Stomach (tissue), 9 donors: ENCODE measurements around the gene TP53I13. TPM values are rescaled to one million over a fixed set of nuclear protein-coding genes. Genes with fewer than 3 reads are reported as not detected.

Experiments
- DNase-seq, 2 donors: peaks; one replicate each; pipeline versions ENCODE4 v3.0.0 to v3.0.0-alpha.2; 2013 to 2019
- H3K27ac ChIP-seq, 5 donors: fragments of 200-600 bp in 4 of 5; sonication (generic) in 4 of 5; one replicate each; pipeline ENCODE4 v1.5.1; 2013 to 2019; ENCODE audit warnings: mild to moderate bottlenecking in 1 of 5, moderate library complexity in 1 of 5
- H3K27me3 ChIP-seq, 3 donors: fragments of 200-600 bp; sonication (generic); one replicate each; pipeline ENCODE4 v1.5.1; 2017 to 2019; ENCODE audit warnings: mixed run types in 1 of 3
- H3K36me3 ChIP-seq, 4 donors: fragments of 200-600 bp; sonication (generic); 1 replicate in 3 of 4; 2 replicates in 1 of 4; pipeline ENCODE4 v1.5.1; 2016 to 2019
- H3K4me1 ChIP-seq, 4 donors: fragments of 200-600 bp; sonication (generic); one replicate each; pipeline ENCODE4 v1.5.1; 2016 to 2019
- H3K4me3 ChIP-seq, 4 donors: fragments of 200-600 bp; sonication (generic) in 3 of 4; one replicate each; pipeline ENCODE4 v1.5.1; 2016 to 2019; ENCODE audit warnings: mild to moderate bottlenecking in 1 of 4
- H3K9me3 ChIP-seq, 4 donors: fragments of 200-600 bp; sonication (generic); one replicate each; pipeline ENCODE4 v1.5.1; 2016 to 2019
- EP300 ChIP-seq: sonication (generic); formaldehyde crosslinking; IDR thresholded peaks from one replicate; pipeline ENCODE4 v1.6.1; 2017; ENCODE audit warnings: antibody characterized with exemption
- POLR2A ChIP-seq, 4 donors: fragments of 450-650 bp; IDR thresholded peaks; one replicate each; pipeline ENCODE4 v1.6.1; 2016; ENCODE audit warnings: antibody characterized with exemption in 4 of 4, control low read depth in 2 of 4, mild to moderate bottlenecking in 1 of 4, moderate library complexity in 1 of 4
- POLR2AphosphoS5 ChIP-seq, 3 donors: sonication (generic); formaldehyde crosslinking; IDR thresholded peaks; one replicate each; pipeline ENCODE4 v1.6.1; 2016; ENCODE audit warnings: antibody characterized with exemption in 3 of 3
- WGBS, 5 donors: extraction: QIAGEN DNeasy Blood & Tissue Kit in 3 of 5; methylation state at CpG; one replicate each; pipeline versions ENCODE4 v1.1.5 to v1.1.7; 2013 to 2018; 5-methylcytosine and 5-hydroxymethylcytosine counted together
- intact Hi-C: fragments of 100-400 bp; cut with DNase I; formaldehyde crosslinking; loops from one replicate; pipeline ENCODE4 v1.15.1; 2023; ENCODE audit warnings: low total_unique reads
- polyA plus RNA-seq, 3 donors: library from polyadenylated mRNA; stranded (reverse); fragments of 200-250 nt; gene quantifications; one replicate each; pipeline ENCODE4 v1.2.3, GENCODE V29; 2013
- total RNA-seq, 5 donors: library from RNA; depleted of rRNA; stranded (reverse); fragments of >200 nt; gene quantifications; one replicate each; pipeline versions ENCODE4 v1.1.0 to v1.2.3, GENCODE V29; 2014 to 2016
- TF ChIP-seq, protein P1 (sequence below), 7 experiments: fragments of 450-650 bp in 4 of 7; fragments of 200-600 bp in 3 of 7; sonication (generic) in 3 of 7; IDR thresholded peaks; one replicate each; pipeline ENCODE4 v1.5.1; 2016 to 2019; ENCODE audit warnings: antibody characterized with exemption in 7 of 7, control low read depth in 2 of 7, mild to moderate bottlenecking in 1 of 7
- donor health status: healthy with polysubstance abuse.
- donor health status: Bipolar disorder and iron deficiency.
- donor health status: healthy.

Gene TP53I13
- total and polyA plus RNA-seq, 8 donors: 27.7 to 299 (median 64.1) TPM

DNA sequence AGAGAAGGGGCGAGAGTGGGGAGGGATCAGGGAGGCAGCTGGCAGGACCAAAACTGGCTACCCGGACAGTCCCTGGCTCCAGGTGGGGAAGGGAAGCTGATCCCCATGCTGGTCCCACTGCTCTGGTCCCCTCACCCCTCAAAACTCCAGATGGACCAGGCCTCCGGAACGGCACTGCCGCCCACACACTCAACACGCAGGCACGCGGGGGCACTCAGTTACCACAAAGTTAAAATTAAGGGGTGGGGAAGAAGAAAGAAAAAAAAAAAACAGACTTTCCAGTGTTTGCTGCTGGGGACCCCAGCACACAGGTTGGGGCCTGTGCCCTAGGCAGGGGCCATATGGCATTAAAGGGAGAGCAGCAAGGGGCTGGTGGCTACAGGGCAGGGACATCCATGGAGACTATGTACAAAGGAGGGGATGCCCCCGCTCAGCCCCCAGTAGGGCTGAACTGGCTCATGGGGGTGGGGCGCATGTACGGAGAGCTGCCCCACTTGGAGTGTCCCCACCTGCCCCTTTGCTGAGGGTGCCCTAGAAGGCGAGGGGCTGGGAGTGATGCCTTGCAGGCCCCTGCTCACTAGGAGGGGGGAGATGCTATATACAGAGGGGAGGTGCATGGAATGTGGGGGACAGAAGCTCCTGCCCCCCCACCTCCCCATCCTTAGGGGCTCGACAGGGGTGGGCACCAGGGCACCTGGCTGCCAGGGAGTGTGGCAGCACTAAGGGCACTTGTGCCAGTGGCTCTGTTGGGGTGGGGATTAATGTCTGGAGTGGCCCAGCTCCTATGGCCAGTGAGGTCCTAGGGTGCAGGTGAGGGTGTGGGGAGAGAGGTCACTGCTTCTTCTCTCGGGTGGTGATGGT lies 5.6 kb downstream of the TP53I13 start:
- H3K27ac ChIP-seq: peak overlapping the region in 4 of 5 donors; percentile 6 to 38 (median 27)
- H3K36me3 ChIP-seq: peaks cover 36 to 68% (median 61%) of the 10 kb centered on the region in 4 donors
- no peak for DNase-seq
- H3K4me1 ChIP-seq: peaks cover 24 to 67% (median 63%) of the 10 kb centered on the region in 4 donors
- intact Hi-C loops: no loop called here
- TF ChIP-seq EP300: no peak
- TF ChIP-seq POLR2A (IDR thresholded peaks at IDR 0.05): no peak
- no peak for TF ChIP-seq POLR2AphosphoS5 (IDR thresholded peaks at IDR 0.05)
- TF ChIP-seq, protein P1, sequence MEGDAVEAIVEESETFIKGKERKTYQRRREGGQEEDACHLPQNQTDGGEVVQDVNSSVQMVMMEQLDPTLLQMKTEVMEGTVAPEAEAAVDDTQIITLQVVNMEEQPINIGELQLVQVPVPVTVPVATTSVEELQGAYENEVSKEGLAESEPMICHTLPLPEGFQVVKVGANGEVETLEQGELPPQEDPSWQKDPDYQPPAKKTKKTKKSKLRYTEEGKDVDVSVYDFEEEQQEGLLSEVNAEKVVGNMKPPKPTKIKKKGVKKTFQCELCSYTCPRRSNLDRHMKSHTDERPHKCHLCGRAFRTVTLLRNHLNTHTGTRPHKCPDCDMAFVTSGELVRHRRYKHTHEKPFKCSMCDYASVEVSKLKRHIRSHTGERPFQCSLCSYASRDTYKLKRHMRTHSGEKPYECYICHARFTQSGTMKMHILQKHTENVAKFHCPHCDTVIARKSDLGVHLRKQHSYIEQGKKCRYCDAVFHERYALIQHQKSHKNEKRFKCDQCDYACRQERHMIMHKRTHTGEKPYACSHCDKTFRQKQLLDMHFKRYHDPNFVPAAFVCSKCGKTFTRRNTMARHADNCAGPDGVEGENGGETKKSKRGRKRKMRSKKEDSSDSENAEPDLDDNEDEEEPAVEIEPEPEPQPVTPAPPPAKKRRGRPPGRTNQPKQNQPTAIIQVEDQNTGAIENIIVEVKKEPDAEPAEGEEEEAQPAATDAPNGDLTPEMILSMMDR (IDR thresholded peaks at IDR 0.05): no peak
- no peak overlapping the region for H3K4me3 ChIP-seq
- no peaks in the 10 kb centered on the region for H3K9me3 ChIP-seq
- 84 to 89% (median 88%) methylated on average over 13 to 14 of the region's 14 CpGs for WGBS, 5 donors
- no peaks in the 10 kb centered on the region for H3K27me3 ChIP-seq

DNA sequence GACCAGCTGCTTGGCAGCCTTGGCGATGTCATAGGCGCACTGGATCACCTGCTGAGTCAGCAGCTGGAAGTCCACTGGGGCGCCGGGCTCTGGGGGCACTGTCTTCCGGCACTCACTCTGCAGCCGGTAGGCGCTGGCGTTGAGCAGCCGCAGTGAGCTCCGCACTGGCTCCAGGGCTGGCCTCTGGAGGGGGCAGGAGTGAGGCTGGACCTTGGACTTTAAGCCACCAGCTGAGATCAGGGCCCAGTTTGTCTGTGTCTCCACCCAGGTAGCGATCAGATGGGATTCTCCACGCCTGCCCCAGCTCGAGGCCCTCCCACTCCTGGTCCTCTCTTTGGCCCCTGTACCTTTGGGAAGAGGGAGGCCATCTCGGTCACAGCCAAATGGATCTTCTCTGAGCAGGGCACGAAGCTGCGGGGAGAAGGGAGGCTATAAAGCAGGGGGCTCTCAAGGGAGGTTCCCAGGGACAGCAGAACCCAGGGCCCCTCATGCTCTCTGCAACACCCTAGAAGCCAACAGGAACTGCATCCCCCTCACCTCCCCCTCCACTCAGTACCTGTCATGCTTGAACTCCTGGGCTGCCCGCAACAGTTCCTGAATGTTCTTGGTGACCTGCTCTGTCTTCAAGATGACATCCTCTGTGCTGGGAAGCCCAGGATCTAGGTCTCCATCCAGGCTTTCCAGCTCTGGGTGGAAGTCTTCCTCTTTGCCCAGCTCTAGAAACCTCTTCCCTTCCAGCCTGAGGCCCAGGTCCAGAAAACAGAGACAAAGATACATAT lies 6.4 kb downstream of the TP53I13 start:
- peak; percentile 69 to 92 for DNase-seq
- peaks cover 17 to 59% (median 56%) of the 10 kb centered on the region in 4 donors for H3K4me1 ChIP-seq
- TF ChIP-seq, protein P1 (IDR thresholded peaks at IDR 0.05): no peak
- TF ChIP-seq EP300 (no peak), POLR2AphosphoS5 (IDR thresholded peaks at IDR 0.05) (peak in 1 of 3 donors; percentile 23), POLR2A (IDR thresholded peaks at IDR 0.05) (no peak)
- 34 to 69% (median 53%) methylated on average over 9 to 17 of the region's 17 CpGs for WGBS, 5 donors
- peaks cover 36 to 75% (median 67%) of the 10 kb centered on the region in 4 donors for H3K36me3 ChIP-seq
- intact Hi-C loops: no loop called here
- no peaks in the 10 kb centered on the region for H3K27me3 ChIP-seq
- H3K9me3 ChIP-seq: no peaks in the 10 kb centered on the region
- peak overlapping the region in 4 of 5 donors; percentile 6 to 38 (median 23) for H3K27ac ChIP-seq
- H3K4me3 ChIP-seq: no peak overlapping the region

DNA sequence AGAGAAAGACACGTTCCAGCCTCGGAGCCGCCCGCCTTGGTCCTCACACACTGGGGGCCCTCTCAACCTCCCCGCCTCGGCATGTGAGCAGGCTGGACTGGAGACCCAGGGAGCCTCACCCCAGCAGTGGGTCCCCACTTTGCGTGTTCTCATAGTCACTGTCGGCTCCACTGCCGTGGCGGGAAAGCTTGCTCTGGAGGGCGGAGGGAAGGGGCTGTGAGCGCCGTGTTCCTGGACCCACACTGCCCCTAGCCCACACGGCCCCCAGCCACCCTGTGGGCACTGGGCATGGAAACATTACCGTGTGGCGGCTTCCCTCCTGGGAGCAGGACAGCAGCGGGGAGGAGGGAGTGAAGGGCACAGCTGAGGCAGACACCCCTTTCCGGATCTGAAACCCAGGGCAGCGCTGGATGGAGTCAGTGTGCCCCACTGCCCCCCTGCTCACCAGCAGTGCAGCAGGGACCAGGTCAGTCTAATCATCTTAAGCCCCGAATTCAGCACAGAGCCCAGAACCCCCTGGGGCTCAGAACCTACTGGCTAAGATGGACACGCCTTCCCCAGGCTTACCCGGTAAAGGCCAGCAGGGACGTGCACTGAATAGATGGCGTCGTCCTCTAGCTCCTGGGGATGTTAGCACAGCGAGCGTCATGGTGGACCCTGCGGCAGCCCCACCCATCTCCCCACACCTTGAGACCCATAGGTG lies 7.2 kb downstream of the TP53I13 start:
- H3K4me3 ChIP-seq: no peak overlapping the region
- no peaks in the 10 kb centered on the region for H3K9me3 ChIP-seq
- peaks cover 17 to 60% (median 58%) of the 10 kb centered on the region in 4 donors for H3K4me1 ChIP-seq
- DNase-seq: peak in 1 of 2 donors; percentile 48
- no peak overlapping the region for H3K27ac ChIP-seq
- H3K36me3 ChIP-seq: peaks cover 36 to 77% (median 69%) of the 10 kb centered on the region in 4 donors
- no peak for TF ChIP-seq POLR2A (IDR thresholded peaks at IDR 0.05)
- no peak for TF ChIP-seq POLR2AphosphoS5 (IDR thresholded peaks at IDR 0.05)
- no peak for TF ChIP-seq EP300
- TF ChIP-seq, protein P1 (IDR thresholded peaks at IDR 0.05): no peak
- 84 to 88% (median 88%) methylated on average over 16 to 28 of the region's 28 CpGs for WGBS, 5 donors
- intact Hi-C loops: no loop called here
- H3K27me3 ChIP-seq: no peaks in the 10 kb centered on the region
